Spleen (tissue), 11 donors: ENCODE measurements around the gene PELI3. TPM values are rescaled to one million over a fixed set of nuclear protein-coding genes. Genes with fewer than 3 reads are reported as not detected.
A peak's percentile ranks its signal among the peaks of the same experiment; 100 is the strongest.

Experiments
- DNase-seq: peaks from one replicate; pipeline ENCODE4 v3.0.0-alpha.2; 2020
- H3K27ac ChIP-seq, 8 donors: fragments of 200-600 bp; sonication (generic) in 7 of 8; 1 replicate in 4 of 8; 2 replicates in 4 of 8; pipeline versions ENCODE4 v1.5.0 to v1.8.0; 2016 to 2021; ENCODE audit warnings: inconsistent platforms in 4 of 8, mild to moderate bottlenecking in 4 of 8, moderate library complexity in 1 of 8
- H3K27me3 ChIP-seq, 7 donors: fragments of 200-600 bp; sonication (generic) in 6 of 7; replicated peaks in 1 of 7; 1 replicate in 4 of 7; 2 replicates in 3 of 7; pipeline versions ENCODE4 v1.5.0 to v1.8.0; 2016 to 2021; ENCODE audit warnings: inconsistent platforms in 3 of 7, mild to moderate bottlenecking in 1 of 7
- H3K36me3 ChIP-seq, 6 donors: fragments of 200-600 bp; sonication (generic) in 5 of 6; 1 replicate in 4 of 6; 2 replicates in 2 of 6; pipeline versions ENCODE4 v1.5.0 to v1.8.0; 2016 to 2021; ENCODE audit warnings: inconsistent platforms in 2 of 6
- H3K4me1 ChIP-seq, 6 donors: fragments of 200-600 bp; sonication (generic) in 5 of 6; 1 replicate in 3 of 6; 2 replicates in 3 of 6; pipeline versions ENCODE4 v1.5.0 to v1.8.0; 2016 to 2021; ENCODE audit warnings: inconsistent platforms in 3 of 6
- H3K4me3 ChIP-seq, 8 donors: fragments of 200-600 bp; sonication (generic) in 7 of 8; 1 replicate in 4 of 8; 2 replicates in 4 of 8; pipeline versions ENCODE4 v1.5.0 to v1.8.0; 2016 to 2021; ENCODE audit warnings: inconsistent platforms in 4 of 8, mild to moderate bottlenecking in 4 of 8, moderate library complexity in 2 of 8
- H3K9me3 ChIP-seq, 8 donors: fragments of 200-600 bp; sonication (generic) in 7 of 8; 1 replicate in 4 of 8; 2 replicates in 4 of 8; pipeline versions ENCODE4 v1.5.0 to v1.8.0; 2016 to 2021; ENCODE audit warnings: inconsistent platforms in 4 of 8
- POLR2A ChIP-seq, 3 donors: fragments of 450-650 bp; IDR thresholded peaks; one replicate each; pipeline ENCODE4 v1.5.1; 2017; ENCODE audit warnings: antibody characterized with exemption in 3 of 3, mild to moderate bottlenecking in 1 of 3
- POLR2AphosphoS5 ChIP-seq, 3 donors: sonication (generic); formaldehyde crosslinking; IDR thresholded peaks; one replicate each; pipeline ENCODE4 v1.5.1; 2017; ENCODE audit warnings: antibody characterized with exemption in 3 of 3
- WGBS, 5 donors: extraction: QIAGEN DNeasy Blood & Tissue Kit in 3 of 5; methylation state at CpG; one replicate each; pipeline versions ENCODE4 v1.1.5 to v1.1.7; 2013 to 2018; 5-methylcytosine and 5-hydroxymethylcytosine counted together
- intact Hi-C: fragments of 100-400 bp; cut with DNase I; formaldehyde crosslinking; loops from one replicate; pipeline ENCODE4 v1.15.0; 2023; ENCODE audit warnings: low total_unique reads
- polyA plus RNA-seq, 3 donors: library from polyadenylated mRNA; stranded (reverse); fragments of 200-250 nt; gene quantifications; one replicate each; pipeline ENCODE4 v1.2.1, GENCODE V29; 2013
- total RNA-seq, 7 donors: library from RNA; depleted of rRNA in 3 of 7; stranded (reverse); fragments of >200 nt in 3 of 7; fragmentation: NEBNext Ultra II Directional in 4 of 7; extraction: Animal tissue kit (Norgen Biotek cat#: 25700) in 4 of 7; gene quantifications; one replicate each; pipeline versions ENCODE4 v1.1.0 to v1.2.1, GENCODE V29; 2016 to 2021
- TF ChIP-seq, protein P1 (sequence below), 11 experiments: fragments of 200-600 bp in 7 of 11; fragments of 450-650 bp in 4 of 11; sonication (generic) in 4 of 11; IDR thresholded peaks in 8 of 11; conservative IDR thresholded peaks in 3 of 11; 1 replicate in 7 of 11; 2 replicates in 4 of 11; pipeline versions ENCODE4 v1.4.0 to v1.8.0; 2016 to 2021; ENCODE audit warnings: antibody characterized with exemption in 11 of 11, inconsistent platforms in 4 of 11, mild to moderate bottlenecking in 1 of 11
- donor health status: healthy with polysubstance abuse.
- donor health status: DM: no; HTN: no; CAD: no; lungs with moderate emphysema.
- donor health status: DM: no; HTN: no; CAD: no.
- donor health status: Bipolar disorder and iron deficiency.
- donor health status: healthy.
- donor health status: DM: no; HTN: no; CAD: no.
- donor health status: DM: yes; HTN: yes; CAD: no.

PELI3 gene
- total and polyA plus RNA-seq, 10 donors: 2.4 to 14.6 (median 9.7) TPM

DNA sequence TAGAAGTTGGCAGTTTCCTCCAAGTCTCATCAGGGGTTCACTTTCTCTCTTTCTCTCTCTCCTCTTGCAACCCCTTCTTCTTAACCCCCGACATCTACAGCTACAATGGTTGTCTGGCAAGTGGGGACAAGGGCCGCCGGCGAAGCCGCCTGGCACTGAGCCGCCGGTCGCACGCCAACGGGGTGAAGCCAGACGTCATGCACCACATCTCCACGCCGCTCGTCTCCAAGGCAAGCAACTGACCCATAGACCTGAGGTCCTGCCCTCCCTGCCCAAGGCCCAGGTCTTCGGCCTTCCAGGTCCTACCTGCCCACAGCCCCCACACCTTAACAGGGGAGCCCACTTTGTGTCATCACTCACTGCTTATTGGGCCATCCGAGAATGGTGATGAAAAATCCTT, 4.4 kb downstream of the PELI3 start:
- peaks cover 10 to 38% (median 28%) of the 10 kb centered on the region in 6 donors for H3K4me1 ChIP-seq
- DNase-seq: no peak
- no peaks in the 10 kb centered on the region for H3K27me3 ChIP-seq
- WGBS, 5 donors: 96 to 98% (median 96%) methylated on average over 16 of the region's 16 CpGs
- H3K9me3 ChIP-seq: no peaks in the 10 kb centered on the region
- intact Hi-C loops: no loop called here
- TF ChIP-seq POLR2A (IDR thresholded peaks at IDR 0.05) (no peak), POLR2AphosphoS5 (IDR thresholded peaks at IDR 0.05) (no peak)
- TF ChIP-seq, protein P1, sequence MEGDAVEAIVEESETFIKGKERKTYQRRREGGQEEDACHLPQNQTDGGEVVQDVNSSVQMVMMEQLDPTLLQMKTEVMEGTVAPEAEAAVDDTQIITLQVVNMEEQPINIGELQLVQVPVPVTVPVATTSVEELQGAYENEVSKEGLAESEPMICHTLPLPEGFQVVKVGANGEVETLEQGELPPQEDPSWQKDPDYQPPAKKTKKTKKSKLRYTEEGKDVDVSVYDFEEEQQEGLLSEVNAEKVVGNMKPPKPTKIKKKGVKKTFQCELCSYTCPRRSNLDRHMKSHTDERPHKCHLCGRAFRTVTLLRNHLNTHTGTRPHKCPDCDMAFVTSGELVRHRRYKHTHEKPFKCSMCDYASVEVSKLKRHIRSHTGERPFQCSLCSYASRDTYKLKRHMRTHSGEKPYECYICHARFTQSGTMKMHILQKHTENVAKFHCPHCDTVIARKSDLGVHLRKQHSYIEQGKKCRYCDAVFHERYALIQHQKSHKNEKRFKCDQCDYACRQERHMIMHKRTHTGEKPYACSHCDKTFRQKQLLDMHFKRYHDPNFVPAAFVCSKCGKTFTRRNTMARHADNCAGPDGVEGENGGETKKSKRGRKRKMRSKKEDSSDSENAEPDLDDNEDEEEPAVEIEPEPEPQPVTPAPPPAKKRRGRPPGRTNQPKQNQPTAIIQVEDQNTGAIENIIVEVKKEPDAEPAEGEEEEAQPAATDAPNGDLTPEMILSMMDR (IDR thresholded peaks at IDR 0.05 in 8 of 11, conservative IDR thresholded peaks at IDR 0.05 in 3 of 11): no peak
- no peak overlapping the region for H3K4me3 ChIP-seq
- H3K27ac ChIP-seq: no peak overlapping the region
- H3K36me3 ChIP-seq: peaks cover 0 to 48% (median 13%) of the 10 kb centered on the region in 6 donors

DNA sequence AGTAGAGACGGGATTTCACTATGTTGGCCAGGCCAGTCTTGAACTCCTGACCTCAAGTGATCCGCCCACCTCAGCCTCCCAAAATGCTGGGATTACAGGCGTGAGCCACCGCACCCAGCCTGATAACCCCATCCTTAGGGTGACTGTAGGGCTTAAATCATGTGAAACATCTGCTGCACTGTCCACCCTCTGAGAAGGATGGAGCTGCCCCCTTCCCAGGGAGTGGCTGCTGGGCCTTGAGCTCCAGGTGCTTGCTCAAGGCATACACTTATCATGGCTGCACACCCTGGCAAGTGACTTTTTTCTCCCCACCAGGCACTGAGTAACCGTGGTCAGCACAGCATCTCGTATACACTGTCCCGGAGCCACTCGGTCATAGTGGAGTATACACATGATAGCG, 5.3 kb downstream of the PELI3 start:
- TF ChIP-seq, protein P1 (IDR thresholded peaks at IDR 0.05 in 8 of 11, conservative IDR thresholded peaks at IDR 0.05 in 3 of 11): no peak
- TF ChIP-seq POLR2A (IDR thresholded peaks at IDR 0.05): no peak
- no peak for TF ChIP-seq POLR2AphosphoS5 (IDR thresholded peaks at IDR 0.05)
- DNase-seq: no peak
- peaks cover 10 to 34% (median 27%) of the 10 kb centered on the region in 6 donors for H3K4me1 ChIP-seq
- no peaks in the 10 kb centered on the region for H3K27me3 ChIP-seq
- no peaks in the 10 kb centered on the region for H3K9me3 ChIP-seq
- peaks cover 0 to 49% (median 13%) of the 10 kb centered on the region in 6 donors for H3K36me3 ChIP-seq
- 91 to 96% (median 94%) methylated on average over 9 of the region's 9 CpGs for WGBS, 5 donors
- intact Hi-C loops: no loop called here
- no peak overlapping the region for H3K4me3 ChIP-seq
- no peak overlapping the region for H3K27ac ChIP-seq

DNA sequence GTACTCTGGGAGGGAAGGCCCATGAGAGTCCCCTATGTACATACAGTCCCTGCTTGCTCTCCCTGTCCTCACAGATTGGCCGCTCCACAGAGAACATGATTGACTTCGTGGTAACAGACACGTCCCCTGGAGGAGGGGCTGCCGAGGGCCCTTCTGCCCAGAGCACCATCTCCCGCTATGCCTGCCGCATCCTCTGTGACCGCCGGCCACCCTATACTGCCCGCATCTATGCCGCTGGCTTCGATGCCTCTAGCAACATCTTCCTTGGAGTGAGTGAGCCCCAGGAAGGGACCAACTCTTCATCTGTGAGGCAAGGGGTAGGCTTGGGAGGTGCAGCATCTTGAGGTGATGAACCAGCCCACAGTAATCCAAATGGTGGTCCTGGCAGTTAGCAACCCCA, 6.5 kb downstream of the PELI3 start:
- WGBS, 5 donors: 90 to 96% (median 95%) methylated on average over 11 of the region's 11 CpGs
- intact Hi-C loops: no loop called here
- no peak for TF ChIP-seq POLR2A (IDR thresholded peaks at IDR 0.05)
- TF ChIP-seq POLR2AphosphoS5 (IDR thresholded peaks at IDR 0.05): no peak
- TF ChIP-seq, protein P1 (IDR thresholded peaks at IDR 0.05 in 8 of 11, conservative IDR thresholded peaks at IDR 0.05 in 3 of 11): no peak
- Histone ChIP-seq H3K36me3 (peaks cover 0 to 49% (median 13%) of the 10 kb centered on the region in 6 donors), H3K27me3 (no peaks in the 10 kb centered on the region), H3K9me3 (no peaks in the 10 kb centered on the region), H3K4me3 (no peak overlapping the region), H3K4me1 (peaks cover 2 to 26% (median 16%) of the 10 kb centered on the region in 6 donors), H3K27ac (no peak overlapping the region)
- DNase-seq: no peak

DNA sequence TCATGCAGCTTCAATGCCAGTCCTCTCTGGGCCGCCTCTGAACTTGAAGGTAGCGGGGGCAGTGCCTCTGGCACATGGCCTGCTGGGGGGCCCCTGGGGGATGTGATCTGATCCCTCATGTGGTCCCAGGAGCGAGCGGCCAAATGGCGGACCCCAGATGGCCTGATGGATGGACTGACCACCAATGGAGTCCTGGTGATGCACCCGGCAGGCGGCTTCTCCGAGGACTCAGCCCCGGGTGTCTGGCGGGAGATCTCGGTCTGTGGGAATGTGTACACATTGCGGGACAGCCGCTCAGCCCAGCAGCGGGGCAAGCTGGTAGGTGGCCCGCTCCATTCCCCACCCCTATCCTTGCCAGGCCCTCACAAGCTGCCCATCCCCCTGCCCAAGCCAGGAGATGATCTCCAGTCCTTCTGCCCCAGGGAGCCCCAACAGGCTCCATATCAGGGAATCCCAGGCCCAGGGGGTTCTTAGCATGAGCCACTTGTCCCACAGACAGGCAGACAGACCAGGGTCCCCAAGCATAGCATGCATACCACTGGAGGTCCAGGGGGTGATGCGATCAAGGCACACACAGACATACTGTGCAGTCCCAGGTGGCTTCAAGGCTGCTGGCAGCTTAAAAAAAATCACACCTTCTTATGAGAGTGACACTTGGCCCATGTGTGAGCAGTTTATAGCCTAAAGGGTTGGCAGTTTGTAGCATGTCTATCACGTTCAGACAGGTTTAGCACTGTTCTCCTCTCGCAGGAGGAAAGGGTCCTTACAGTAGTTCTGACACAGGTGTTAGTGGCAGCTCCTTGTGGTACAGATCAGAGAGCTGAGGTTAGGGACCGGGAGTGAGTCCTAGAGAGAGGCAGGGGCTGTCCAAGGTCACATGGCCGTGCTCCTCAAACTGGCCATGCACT, 7.2 kb downstream of the PELI3 start:
- DNase-seq: no peak
- intact Hi-C loops: no loop called here
- peak in 1 of 3 donors; percentile 16 for TF ChIP-seq POLR2AphosphoS5 (IDR thresholded peaks at IDR 0.05)
- TF ChIP-seq POLR2A (IDR thresholded peaks at IDR 0.05): no peak
- TF ChIP-seq, protein P1 (IDR thresholded peaks at IDR 0.05 in 8 of 11, conservative IDR thresholded peaks at IDR 0.05 in 3 of 11): no peak
- Histone ChIP-seq H3K36me3 (peaks cover 0 to 49% (median 13%) of the 10 kb centered on the region in 6 donors), H3K9me3 (no peaks in the 10 kb centered on the region), H3K27me3 (no peaks in the 10 kb centered on the region), H3K27ac (no peak overlapping the region), H3K4me3 (no peak overlapping the region), H3K4me1 (peaks cover 2 to 26% (median 13%) of the 10 kb centered on the region in 6 donors)
- WGBS, 5 donors: 85 to 93% (median 92%) methylated on average over 18 to 20 of the region's 20 CpGs
